Erythroblast (primary cell): ENCODE results near the gene EGFR.

ENCODE experiments used
- DNase-seq, 2 experiments: peaks; one replicate each; lab custom pipeline; 2025; lab: John Stamatoyannopoulos, UW
- GATA1 ChIP-seq: IDR thresholded peaks from 2 replicates; pipeline ENCODE4 v1.6.1; 2011; ENCODE audit warnings: low read depth, mild to moderate bottlenecking, control low read depth, low read length, moderate library complexity
- POLR2A ChIP-seq: IDR thresholded peaks from 2 replicates; pipeline ENCODE4 v1.6.1; 2011; ENCODE audit warnings: mild to moderate bottlenecking, low read length

The EGFR gene

DNA sequence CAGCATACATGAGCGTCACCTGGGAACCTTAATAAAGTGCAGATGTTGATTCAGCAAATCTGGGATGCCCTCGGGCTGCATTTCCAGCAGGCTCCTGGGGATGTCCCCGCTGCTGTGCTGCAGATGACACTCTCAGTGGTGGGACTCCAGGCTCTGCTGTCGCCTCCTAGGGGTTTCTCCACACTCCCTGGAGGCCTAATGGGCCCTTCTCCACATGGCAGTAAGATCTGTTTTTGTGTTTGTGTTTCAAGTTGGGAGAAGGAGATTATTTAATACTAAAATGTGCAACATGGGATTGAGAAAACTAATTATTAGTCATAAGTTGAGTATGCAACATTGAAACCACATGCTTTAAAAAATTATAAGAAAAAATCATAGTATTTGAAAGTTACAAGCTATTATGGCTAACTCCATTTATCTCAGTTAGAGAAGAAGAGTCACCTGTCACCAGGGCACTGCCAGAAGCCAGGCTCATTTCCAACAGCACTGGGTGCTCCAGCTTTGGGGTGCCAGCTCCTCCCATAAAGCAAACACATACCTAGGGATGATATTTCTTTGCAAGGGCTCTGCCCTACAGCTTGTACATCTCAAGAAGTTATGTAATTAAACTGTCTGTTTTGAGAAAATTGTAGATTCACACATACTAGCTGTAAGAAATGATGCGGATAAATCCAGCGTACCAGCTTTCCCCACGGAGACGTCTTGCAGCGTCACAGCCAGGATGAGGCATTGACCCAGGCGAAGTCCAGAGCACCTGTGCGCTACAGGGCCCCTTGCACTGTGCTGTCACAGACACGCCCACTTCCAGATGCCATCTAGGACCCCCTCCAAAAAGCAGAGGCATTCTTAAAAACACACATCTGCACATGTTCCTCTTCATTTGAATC is 106.4 kb downstream of the EGFR start:
- DNase-seq, result no peak
- TF ChIP-seq POLR2A (no peak), GATA1 (no peak)

GRCh38 chr7:55127135-55127551 is 108.3 kb downstream of the EGFR start:
- no peak for DNase-seq
- TF ChIP-seq POLR2A (no peak), GATA1 (no peak)

GRCh38 chr7:55127622-55128081 is 108.8 kb downstream of the EGFR start:
- no peak for TF ChIP-seq POLR2A
- TF ChIP-seq GATA1, result no peak
- no peak for DNase-seq

DNA sequence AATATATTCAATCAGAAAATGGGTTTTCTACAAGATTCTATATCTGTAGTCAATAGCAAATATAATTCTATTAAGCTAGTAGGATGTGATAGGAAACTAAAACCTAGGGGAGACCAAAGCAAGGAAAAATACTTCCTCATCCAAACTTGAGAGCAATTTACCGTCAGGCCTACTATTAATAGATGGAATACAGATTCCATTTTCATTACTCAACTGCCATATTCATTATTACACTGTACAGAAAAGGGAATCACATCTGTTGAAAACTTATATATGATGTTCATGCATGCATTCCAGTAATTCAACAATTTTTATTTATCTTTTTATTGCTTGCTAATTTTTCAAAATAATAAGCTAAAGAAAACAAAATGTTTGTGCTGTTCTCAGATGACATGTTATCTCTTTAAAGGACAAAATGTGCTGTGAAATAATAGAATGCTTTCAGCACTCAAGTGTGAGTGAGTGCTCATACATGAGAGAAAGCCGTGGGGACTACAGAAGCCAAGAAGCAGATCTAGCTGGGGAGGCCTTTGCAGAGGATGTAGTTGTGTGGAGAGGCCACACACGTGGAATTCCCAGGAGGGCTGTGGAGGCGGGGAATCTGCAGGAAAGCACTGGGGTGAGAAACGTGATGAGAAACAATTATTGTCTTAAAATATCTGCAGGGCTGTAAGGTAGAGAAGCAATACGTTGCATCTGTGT is 110.0 kb downstream of the EGFR start:
- TF ChIP-seq POLR2A (no peak), GATA1 (no peak)

DNA sequence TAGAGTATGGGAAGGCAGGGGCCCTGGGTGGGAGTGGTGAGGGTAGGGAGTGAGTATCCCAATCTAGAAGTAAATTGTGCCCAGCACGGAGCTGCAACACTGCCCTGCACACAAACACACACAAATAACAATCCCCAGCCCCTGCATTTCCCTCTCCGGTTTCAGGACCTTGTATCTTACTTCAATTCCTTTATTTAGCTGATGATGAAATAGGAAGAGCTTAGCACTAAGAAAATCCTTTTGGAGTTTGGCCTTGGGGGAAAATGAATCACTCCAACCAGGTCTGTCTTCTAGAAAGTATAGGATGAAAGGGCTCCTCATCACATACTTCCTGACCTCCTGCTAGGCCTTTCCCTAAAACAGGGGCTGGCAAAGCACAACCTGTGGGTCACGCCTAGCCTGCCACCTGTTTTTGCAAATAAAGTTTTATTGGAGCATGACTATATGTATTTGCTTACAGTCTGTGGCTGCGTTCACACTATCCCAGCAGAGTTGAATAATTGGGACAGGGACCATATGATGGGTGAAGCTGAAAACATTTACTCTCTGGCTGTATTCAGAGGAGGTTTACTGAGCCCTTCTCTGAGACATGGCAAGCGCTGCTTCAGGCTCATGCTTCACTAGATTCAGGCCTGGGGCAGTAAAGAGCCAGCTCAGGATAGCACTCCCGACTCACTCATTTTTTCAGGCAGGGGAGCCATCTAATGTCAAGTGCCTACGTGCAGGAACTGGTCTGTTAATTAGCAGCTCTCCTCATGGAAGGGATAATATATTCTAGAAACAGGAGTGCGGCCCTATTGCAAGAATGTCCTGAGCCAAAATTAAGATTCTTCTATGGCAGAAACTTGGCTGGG is 111.0 kb downstream of the EGFR start:
- no peak for DNase-seq
- TF ChIP-seq GATA1 (no peak), POLR2A (no peak)

More for the DNA sequence above, 110.0 kb downstream of the EGFR start:
- no peak for DNase-seq

GRCh38 chr7:55130395-55131141 is 111.8 kb downstream of the EGFR start:
- DNase-seq, result no peak
- TF ChIP-seq GATA1 (no peak), POLR2A (no peak)

GRCh38 chr7:55131142-55131929 is 112.5 kb downstream of the EGFR start:
- DNase-seq, result no peak
- TF ChIP-seq GATA1, result no peak
- TF ChIP-seq POLR2A, result no peak

DNA sequence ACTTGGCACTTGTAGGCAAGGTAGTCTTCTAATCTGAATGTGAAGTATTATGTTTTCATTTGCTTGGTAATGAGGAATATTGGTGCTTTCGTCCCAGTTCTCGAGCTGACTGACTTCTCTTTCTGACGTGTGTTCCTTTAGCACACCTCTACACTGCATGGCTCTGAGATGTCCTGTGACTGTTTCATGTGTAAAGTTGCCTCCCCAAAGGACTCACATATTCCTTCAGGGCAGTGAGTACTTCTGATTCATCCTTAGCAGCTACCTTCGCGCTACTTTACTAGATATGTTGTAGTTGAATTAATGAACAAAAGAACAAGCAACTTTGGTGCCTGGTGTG is 113.7 kb downstream of the EGFR start:
- no peak for DNase-seq
- no peak for TF ChIP-seq POLR2A
- TF ChIP-seq GATA1, result no peak

DNA sequence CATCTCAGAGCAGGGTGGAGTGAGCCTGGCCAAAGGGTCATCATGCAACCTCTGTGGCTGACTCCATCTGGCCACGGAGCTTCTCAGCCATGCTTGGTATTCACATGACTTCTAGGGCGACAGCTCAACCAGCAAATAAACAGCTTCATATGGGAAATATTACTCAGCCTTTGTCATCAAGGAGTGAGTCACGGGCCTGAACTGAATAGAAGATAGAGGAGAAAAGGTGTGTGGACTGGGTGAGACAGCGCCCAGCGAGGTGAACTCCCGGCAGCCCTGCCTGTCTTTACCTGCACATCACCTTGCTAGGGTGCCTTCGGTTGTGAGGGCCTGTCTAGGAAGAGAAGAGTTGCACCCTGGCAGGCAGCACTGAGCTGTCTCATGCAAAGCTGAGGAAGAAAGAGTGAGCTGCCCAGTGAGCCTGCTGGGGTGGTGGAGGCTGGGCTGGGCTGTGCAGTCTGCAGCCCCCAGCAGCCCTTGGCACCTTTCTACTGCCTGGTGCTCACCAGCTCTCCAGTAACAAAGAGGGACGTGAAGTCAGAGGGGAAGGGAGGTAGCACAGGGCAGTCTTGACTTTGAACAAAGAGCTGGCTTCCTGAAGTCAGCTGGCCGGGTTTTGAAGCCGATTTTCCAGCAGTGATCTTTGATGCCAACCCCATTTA is 114.2 kb downstream of the EGFR start:
- no peak for DNase-seq
- TF ChIP-seq GATA1 (no peak), POLR2A (no peak)

GRCh38 chr7:55133630-55134358 is 115.0 kb downstream of the EGFR start:
- no peak for DNase-seq
- TF ChIP-seq GATA1, result no peak
- no peak for TF ChIP-seq POLR2A

DNA sequence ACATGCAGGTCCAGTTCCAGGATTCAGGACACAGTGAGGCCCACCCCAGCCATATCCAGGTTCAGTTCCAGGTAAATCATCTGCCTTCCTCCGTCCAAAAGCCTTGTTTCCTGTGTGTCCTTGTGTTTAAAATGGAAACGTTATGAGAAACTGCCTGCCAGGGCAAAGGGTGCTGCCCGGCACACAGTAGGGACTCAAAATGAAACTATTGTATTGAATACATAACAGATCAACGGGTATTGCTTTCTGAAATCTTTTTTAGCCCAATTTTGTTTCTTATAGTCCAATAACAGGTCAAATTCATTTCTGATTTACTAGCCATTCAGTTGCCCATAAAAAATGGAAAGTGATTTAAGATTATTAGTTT is 115.5 kb downstream of the EGFR start:
- TF ChIP-seq GATA1, result no peak
- DNase-seq, result no peak

- no peak for DNase-seq
- TF ChIP-seq GATA1, result no peak
- TF ChIP-seq POLR2A, result no peak
Measured at GRCh38 chr7:55134786-55135185, 116.0 kb downstream of the EGFR start.
